OCI-LY1 (cell line): ENCODE data around the gene PDE6A.

Source experiments
- CTCF ChIP-seq: fragments of 200-600 bp; sonication (generic), shearing (Covaris generic); IDR thresholded peaks from 2 replicates; pipeline ENCODE4 v1.5.1; 2017; ENCODE audit warnings: mild to moderate bottlenecking, antibody characterized with exemption, low read length, moderate library complexity, mixed read lengths
- EZH2 ChIP-seq: fragments of 200-600 bp; sonication (generic), shearing (Covaris generic); IDR thresholded peaks from 2 replicates; pipeline ENCODE4 v1.8.0; 2017; ENCODE audit warnings: borderline replicate concordance, mixed run types, mild to moderate bottlenecking, antibody characterized with exemption, low read length, moderate library complexity, mixed read lengths

GRCh38 chr5:149836451-149837139 lies 108.0 kb downstream of the PDE6A start:
- no peak for TF ChIP-seq CTCF
- no peak for TF ChIP-seq EZH2
